NCI-H1092 treated with DMSO at 0.1 percent for 48 hours (cell line): ENCODE results near the gene UFM1.
"Not testable (repeated sequence)": the region's sequence is repeated elsewhere in the genome, so short reads cannot be mapped to it uniquely, and the experiment has no call there.

Experiments
- DNase-seq: peaks from one replicate; lab custom pipeline; 2025; lab: John Stamatoyannopoulos, UW

UFM1 gene

GRCh38 chr13:38366954-38367645, 17.4 kb downstream of the UFM1 start:
- no peak for DNase-seq

GRCh38 chr13:38369058-38369457, 19.4 kb downstream of the UFM1 start:
- DNase-seq, result no peak

GRCh38 chr13:38370096-38370495, 20.4 kb downstream of the UFM1 start:
- DNase-seq, result not testable (repeated sequence)

GRCh38 chr13:38372820-38373383, 23.3 kb downstream of the UFM1 start:
- DNase-seq, result no peak

- no peak for DNase-seq
These were observed 26.9 kb downstream of the UFM1 start for GRCh38 chr13:38376546-38376945.

- DNase-seq, result no peak
These were observed 32.2 kb downstream of the UFM1 start for GRCh38 chr13:38381890-38382289.

GRCh38 chr13:38382946-38383345, 33.3 kb downstream of the UFM1 start:
- DNase-seq, result no peak

GRCh38 chr13:38384171-38384570, 34.5 kb downstream of the UFM1 start:
- DNase-seq, result no peak

GRCh38 chr13:38385153-38385891, 35.7 kb downstream of the UFM1 start:
- no peak for DNase-seq

- no peak for DNase-seq
These were observed 36.8 kb downstream of the UFM1 start for GRCh38 chr13:38386421-38386820.

- no peak for DNase-seq
These were observed 41.7 kb downstream of the UFM1 start for GRCh38 chr13:38391341-38391740.

GRCh38 chr13:38394777-38395496, 45.3 kb downstream of the UFM1 start:
- no peak for DNase-seq

GRCh38 chr13:38395497-38395788, 45.8 kb downstream of the UFM1 start:
- DNase-seq, result no peak

- no peak for DNase-seq
These were observed 49.3 kb downstream of the UFM1 start for GRCh38 chr13:38398711-38399493.

- no peak for DNase-seq
These were observed 49.9 kb downstream of the UFM1 start for GRCh38 chr13:38399535-38399934.

- DNase-seq, result no peak
These were observed 51.6 kb downstream of the UFM1 start for GRCh38 chr13:38401276-38401675.

GRCh38 chr13:38405216-38405615, 55.6 kb downstream of the UFM1 start:
- no peak for DNase-seq

- no peak for DNase-seq
These were observed 60.1 kb downstream of the UFM1 start for GRCh38 chr13:38409771-38410170.

- DNase-seq, result no peak
These were observed 62.6 kb downstream of the UFM1 start for GRCh38 chr13:38412266-38412665.
